HG03354 (cell line): Measurements from ENCODE around the gene CCDC54.
"Not testable (repeated sequence)": the region's sequence is repeated elsewhere in the genome, so short reads cannot be mapped to it uniquely, and the experiment has no call there.

Experiments
- ATAC-seq: cut with Tn5 transposase; IDR thresholded peaks from one replicate; pipeline ENCODE4 v1.9.1; 2021; ENCODE audit warnings: mild to moderate bottlenecking; ENCODE audit not compliant: unreplicated experiment, poor library complexity, severe bottlenecking

The CCDC54 gene

DNA sequence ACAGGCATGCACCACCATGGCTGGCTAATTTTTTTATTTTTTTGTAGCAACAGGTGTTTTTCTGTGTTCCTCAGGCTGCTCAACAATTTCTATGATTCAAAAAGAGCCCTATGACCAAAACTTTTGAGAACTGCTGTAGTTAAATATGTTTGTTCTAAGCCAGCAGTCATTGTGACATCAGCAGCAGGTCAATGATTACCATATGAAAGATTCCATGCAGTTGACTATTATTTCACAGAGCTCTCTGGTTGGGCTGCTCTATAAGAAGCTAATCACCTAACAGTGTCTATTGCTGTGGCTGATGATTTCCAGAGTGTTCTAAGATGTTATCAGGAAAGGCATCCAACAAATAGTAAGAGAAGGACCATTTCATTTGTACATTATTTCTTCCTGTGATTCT is at the start of gene CCDC54:
TSS of gene CCDC54 (plus strand) at position 289 of the 400 bp plus-strand sequence. CDS start 149 bp downstream, outside the sequence.
- ATAC-seq, result no peak

- ATAC-seq, result no peak
These were observed 49.2 kb upstream of the CCDC54 start for GRCh38 chr3:107328069-107328468.

DNA sequence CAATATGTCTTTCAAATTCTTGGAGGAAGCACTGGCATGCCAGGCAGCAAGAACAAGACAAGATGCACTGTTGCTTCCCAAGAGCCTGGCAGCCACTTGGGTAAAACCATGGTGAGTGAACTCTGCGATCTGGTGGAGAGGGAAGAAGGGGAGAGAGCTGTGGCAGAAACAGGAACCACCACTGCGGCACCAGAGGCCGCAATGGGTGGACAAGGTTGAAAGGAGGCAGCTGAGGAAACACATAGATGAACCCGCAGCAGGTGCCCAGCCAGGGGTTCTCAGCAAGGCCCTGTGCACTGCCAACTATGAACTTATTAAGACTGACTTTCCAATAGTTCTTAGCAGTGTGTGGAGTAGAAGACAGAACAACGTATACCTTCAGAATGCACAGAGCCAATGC is 48.2 kb upstream of the CCDC54 start:
- no peak for ATAC-seq

DNA sequence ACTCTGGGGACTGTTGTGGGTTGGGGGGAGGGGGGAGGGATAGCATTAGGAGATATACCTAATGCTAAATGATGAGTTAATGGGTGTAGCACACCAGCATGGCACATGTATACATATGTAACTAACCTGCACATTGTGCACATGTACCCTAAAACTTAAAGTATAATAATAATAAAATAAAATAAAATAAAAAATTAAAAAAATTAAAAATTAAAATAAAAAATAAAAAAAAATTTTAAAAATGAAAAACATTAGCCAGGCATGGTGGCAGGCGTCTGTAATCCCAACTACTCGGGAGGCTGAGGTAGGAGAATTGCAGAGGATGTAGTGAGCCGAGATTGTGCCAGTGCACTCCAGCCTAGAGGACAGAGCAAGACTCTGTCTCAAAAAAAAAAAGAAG is 37.5 kb upstream of the CCDC54 start:
- ATAC-seq, result not testable (repeated sequence)

DNA sequence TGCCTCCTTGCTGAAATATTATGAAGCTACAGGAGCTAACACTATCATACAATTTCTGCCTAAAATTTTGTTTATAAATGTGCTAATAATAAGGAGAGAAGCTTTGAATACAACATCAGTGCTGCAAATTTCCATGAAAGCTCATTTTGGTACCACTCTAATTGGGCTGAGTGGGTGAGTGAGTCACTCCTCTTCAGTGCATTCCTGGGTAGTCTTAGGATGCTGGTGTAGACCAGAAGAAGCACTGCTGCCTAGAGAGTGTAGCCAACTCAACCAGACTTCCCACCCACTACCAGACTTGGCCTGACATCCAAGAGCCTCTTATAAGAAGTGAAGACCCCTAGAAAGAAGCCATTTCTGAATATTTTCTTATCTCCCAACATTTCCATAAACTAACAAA is 32.5 kb upstream of the CCDC54 start:
- ATAC-seq, result no peak

- ATAC-seq, result no peak
These were observed 31.3 kb upstream of the CCDC54 start for GRCh38 chr3:107345822-107346405.

DNA sequence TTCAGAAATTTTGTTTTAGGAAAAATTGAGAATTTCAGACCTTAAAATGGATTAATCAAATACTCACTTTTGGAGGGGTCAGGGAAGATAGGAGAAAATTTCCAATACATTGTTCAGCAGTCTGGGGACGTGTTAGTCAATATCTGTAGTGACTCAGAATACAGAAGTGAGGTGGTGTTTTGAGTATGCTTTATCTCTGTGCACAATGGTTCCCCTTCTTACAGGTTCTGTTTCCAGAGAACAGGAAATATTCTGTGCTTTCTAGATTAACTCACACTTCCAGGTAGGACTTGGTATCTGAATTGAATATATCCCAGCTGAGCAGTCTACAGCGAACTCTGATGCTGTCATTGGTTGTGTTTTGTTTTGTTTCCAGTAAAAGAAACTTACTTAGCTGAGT is 30.7 kb upstream of the CCDC54 start:
- ATAC-seq, result no peak

DNA sequence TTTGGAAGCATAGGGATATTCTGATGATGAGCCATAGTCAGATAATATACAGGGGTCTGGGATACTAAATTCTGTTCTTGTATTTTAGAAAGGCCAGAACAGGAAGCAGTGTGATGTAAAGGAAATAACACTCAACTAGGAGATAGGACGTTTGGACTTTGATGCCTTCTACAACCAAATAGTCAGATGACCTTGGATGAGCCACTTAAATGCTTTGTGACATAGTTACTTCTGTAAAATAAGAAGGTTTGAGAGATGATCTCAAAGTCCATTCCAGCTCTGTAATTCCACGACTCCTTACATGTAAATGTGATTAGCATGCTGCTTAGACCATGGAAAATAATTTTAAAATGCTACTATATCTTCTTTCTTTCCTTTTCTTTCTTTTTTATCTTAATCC is 29.5 kb upstream of the CCDC54 start:
- ATAC-seq, result no peak

DNA sequence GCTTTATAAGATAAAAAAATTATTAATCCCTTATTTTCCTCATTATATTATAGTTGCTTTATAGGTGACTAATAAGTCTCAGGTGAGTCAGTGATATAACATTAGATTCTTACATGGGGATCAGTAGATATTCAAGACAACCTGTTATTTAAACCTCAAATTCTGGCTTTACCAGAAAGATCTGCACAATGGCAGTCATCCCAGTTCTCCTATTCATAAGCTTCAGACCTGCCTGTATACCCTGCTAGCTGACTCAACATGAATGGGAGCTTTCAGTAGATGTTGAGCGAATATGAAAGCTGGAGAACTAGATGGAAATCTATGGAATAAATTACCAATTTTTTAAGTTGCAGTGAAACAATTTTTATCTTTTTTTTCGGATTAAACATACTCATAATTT is 20.5 kb upstream of the CCDC54 start:
- no peak for ATAC-seq

DNA sequence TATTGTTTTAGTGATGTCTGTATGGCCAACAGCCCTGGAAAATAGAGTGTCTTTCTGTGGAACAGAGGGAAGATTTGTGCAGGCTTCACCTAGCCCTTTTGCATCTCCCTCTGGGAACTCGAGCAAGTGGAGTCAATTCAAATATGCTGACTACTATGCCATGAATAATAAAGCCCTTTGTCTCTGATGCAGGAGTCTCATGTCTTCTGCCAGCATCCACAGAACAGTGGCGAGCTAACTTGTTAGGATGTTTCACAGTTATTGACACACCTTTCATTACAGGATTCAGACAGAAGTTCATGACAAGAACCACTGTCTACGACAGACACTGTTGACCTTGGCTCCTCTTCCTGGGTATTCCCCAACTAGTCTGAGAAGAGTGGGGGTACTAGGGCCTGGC is 15.6 kb upstream of the CCDC54 start:
- no peak for ATAC-seq

DNA sequence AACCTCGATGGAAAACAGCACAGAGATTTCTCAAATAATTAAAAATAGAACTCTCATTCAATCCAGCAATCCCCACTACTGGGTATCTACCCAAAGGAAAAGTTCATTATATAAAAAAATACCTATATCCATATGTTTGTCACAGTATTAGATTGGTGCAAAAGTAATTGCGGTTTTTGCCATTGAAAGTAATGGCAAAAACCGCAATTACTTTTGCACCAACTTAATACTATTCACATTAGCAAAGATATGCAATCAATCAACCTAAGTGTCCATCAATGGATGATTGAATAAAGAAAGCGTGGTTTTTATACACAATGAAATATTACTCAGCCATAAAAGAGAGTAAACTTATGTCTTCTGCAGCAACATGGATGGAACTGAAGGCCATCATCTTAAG is 12.2 kb upstream of the CCDC54 start:
- no peak for ATAC-seq

DNA sequence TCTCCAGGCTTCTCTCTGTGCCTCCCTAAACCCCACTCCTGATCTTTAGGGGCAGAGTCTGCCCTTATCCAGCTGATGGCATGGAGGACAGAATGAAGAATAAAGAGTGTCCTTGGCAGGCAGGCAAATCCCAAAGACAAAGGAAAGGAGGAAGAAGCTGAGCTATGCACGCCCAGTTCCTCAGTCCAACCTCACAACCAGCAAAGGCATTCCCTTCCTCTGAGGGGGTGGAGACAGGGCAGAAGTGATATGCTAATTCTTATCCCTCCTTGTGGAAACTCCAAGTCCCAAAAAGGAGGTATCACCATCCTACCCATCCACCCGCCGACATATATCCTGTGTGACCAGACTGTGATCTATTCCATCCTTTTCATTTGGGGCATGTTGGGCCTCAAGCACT is 10.5 kb upstream of the CCDC54 start:
- ATAC-seq, result no peak

- ATAC-seq, result no peak
These were observed 9.9 kb upstream of the CCDC54 start for GRCh38 chr3:107367353-107367752.

GRCh38 chr3:107368654-107369398 is 8.4 kb upstream of the CCDC54 start:
- no peak for ATAC-seq

- ATAC-seq, result no peak
These were observed 7.4 kb upstream of the CCDC54 start for GRCh38 chr3:107369791-107370190.

GRCh38 chr3:107370907-107371306 is 6.3 kb upstream of the CCDC54 start:
- ATAC-seq, result peak; percentile 71

- ATAC-seq, result no peak
These were observed 4.7 kb upstream of the CCDC54 start for GRCh38 chr3:107372506-107372905.

- no peak for ATAC-seq
These were observed 3.3 kb upstream of the CCDC54 start for GRCh38 chr3:107373896-107374295.

GRCh38 chr3:107375682-107376081 is 1.6 kb upstream of the CCDC54 start:
- ATAC-seq, result no peak

DNA sequence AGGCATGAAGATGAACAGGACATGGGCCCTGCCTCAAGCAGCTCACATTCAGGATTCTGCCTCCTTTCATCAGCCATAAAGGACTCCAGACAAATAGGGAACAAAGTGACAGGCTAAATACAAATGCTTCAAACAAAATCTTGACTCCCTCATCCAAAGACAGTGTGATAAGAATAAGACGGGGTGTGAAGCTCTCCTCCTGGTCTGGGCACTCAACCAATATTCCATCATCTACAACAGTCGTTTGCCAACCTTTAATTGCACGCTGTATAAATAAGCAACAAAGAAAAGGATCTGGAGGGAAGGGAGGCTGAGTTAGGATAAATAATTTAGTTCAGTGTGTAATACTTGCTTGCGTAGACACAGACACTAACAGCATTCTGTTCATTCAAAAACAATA is 5.4 kb downstream of the CCDC54 start:
- ATAC-seq, result no peak

- ATAC-seq, result no peak
These were observed 7.2 kb downstream of the CCDC54 start for GRCh38 chr3:107384428-107384827.

DNA sequence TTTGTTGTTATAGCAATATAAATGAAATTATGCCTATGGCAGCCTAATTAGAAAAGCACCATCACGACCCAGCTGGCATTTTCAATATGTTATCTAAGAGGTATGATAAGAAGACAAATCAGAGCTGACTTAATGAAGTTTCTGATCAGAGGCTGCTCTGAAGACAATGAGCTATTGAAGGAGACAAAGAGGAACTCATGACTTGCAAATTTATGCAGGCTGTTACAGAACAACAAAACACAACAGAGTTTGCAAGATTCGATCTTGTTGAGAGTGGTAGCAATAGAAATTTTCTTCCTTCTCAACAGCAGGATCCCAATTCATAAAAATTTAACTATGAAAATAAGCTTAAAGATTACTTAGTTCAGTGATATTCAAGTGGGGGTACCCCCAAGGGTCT is 7.7 kb downstream of the CCDC54 start:
- no peak for ATAC-seq
